Activated T-helper 1 cell treated with anti-CD3 and anti-CD28 coated beads, Interleukin-12 subunit alpha, Interleukin-12 subunit beta, Interleukin-2, Interleukin-4 antibody, amounts not matched to agents 30 ng/mL and 10 ng/mL and 1 ng/mL, durations not matched to agents 14 hours and 24 hours and 36 hours (primary cell): ENCODE results near the gene LMBRD2. TPM values are rescaled to one million over a fixed set of nuclear protein-coding genes. Genes with fewer than 3 reads are reported as not detected.
A peak's percentile ranks its signal among the peaks of the same experiment; 100 is the strongest.
"Not testable (repeated sequence)": the region's sequence is repeated elsewhere in the genome, so short reads cannot be mapped to it uniquely, and the experiment has no call there.

Experiments
- DNase-seq: peaks from one replicate; pipeline ENCODE4 v3.0.0; 2021; ENCODE audit warnings: low spot score
- H3K27ac Mint-ChIP-seq: one replicate; pipeline ENCODE4 v1.8.0; 2021; ENCODE audit warnings: mild to moderate bottlenecking, mixed read lengths
- H3K27me3 Mint-ChIP-seq: one replicate; pipeline ENCODE4 v1.8.0; 2022; ENCODE audit warnings: mild to moderate bottlenecking, moderate library complexity, mixed read lengths; ENCODE audit not compliant: insufficient read depth
- H3K36me3 Mint-ChIP-seq: one replicate; pipeline ENCODE4 v1.8.0; 2021; ENCODE audit warnings: low read depth, mixed read lengths
- H3K4me1 Mint-ChIP-seq: one replicate; pipeline ENCODE4 v1.8.0; 2021; ENCODE audit warnings: low read depth, mixed read lengths
- H3K4me3 Mint-ChIP-seq: one replicate; pipeline ENCODE4 v1.8.0; 2021; ENCODE audit warnings: mild to moderate bottlenecking, moderate library complexity, mixed read lengths
- H3K9me3 Mint-ChIP-seq: one replicate; pipeline ENCODE4 v1.8.0; 2021; ENCODE audit warnings: mixed read lengths
- intact Hi-C: fragments of 100-400 bp; cut with micrococcal nuclease; formaldehyde crosslinking; loops from one replicate; pipeline ENCODE4 v1.15.1; 2024
- total RNA-seq: library from RNA; stranded (reverse); gene quantifications from 2 replicates; pipeline ENCODE4 v1.2.3, GENCODE V29; 2022

Gene LMBRD2
- 8.9 and 12.3 TPM in 2 replicates for total RNA-seq

- peaks cover 32% of the 10 kb centered on the region for H3K36me3 Mint-ChIP-seq
- peak within 1 kb of the TSS; percentile 97 for H3K4me3 Mint-ChIP-seq
- peak; percentile 97 for DNase-seq
- peaks cover 59% of the 10 kb centered on the region for H3K4me1 Mint-ChIP-seq
- no peaks in the 10 kb centered on the region for H3K27me3 Mint-ChIP-seq
- intact Hi-C loops = loop anchor here (1.0 to 5.0 kb wide), 7 partner anchors 72 to 1571 kb away; partner anchors contain the start of genes DNAJC21, NIPBL and NUP155
- no peaks in the 10 kb centered on the region for H3K9me3 Mint-ChIP-seq
- H3K27ac Mint-ChIP-seq = peak within 1 kb of the TSS; percentile 79
Observed at GRCh38 chr5:36151434-36152323, at the start of gene LMBRD2, which contains the start of gene SKP2. Gene LMBRD2, minus strand, starts transcription at chr5:36151887. Its CDS starts 8,538 bp downstream, at chr5:36143349. Gene SKP2, plus strand, starts transcription at chr5:36152111. Its CDS starts 152 bp downstream, at chr5:36152263.

GRCh38 chr5:36200513-36200912, 48.8 kb upstream of the LMBRD2 start:
- intact Hi-C loops = no loop called here
- no peak for DNase-seq
- no peak overlapping the region for H3K4me3 Mint-ChIP-seq
- H3K4me1 Mint-ChIP-seq = no peaks in the 10 kb centered on the region
- no peaks in the 10 kb centered on the region for H3K27me3 Mint-ChIP-seq
- H3K9me3 Mint-ChIP-seq = no peaks in the 10 kb centered on the region
- H3K27ac Mint-ChIP-seq = no peak overlapping the region
- peaks cover 20% of the 10 kb centered on the region for H3K36me3 Mint-ChIP-seq

GRCh38 chr5:36199620-36200019, 47.9 kb upstream of the LMBRD2 start:
- Mint-ChIP-seq H3K4me3 (no peak overlapping the region), H3K36me3 (peaks cover 18% of the 10 kb centered on the region), H3K27me3 (no peaks in the 10 kb centered on the region), H3K27ac (no peak overlapping the region), H3K4me1 (no peaks in the 10 kb centered on the region), H3K9me3 (no peaks in the 10 kb centered on the region)
- intact Hi-C loops = no loop called here
- DNase-seq = no peak

- DNase-seq, H3K4me1 Mint-ChIP-seq, H3K27ac Mint-ChIP-seq, H3K27me3 Mint-ChIP-seq, intact Hi-C loops, H3K9me3 Mint-ChIP-seq, H3K4me3 Mint-ChIP-seq: not testable (repeated sequence)
- H3K36me3 Mint-ChIP-seq = peaks cover 18% of the 10 kb centered on the region
Observed at GRCh38 chr5:36198783-36199182, 47.1 kb upstream of the LMBRD2 start.

GRCh38 chr5:36198281-36198680, 46.6 kb upstream of the LMBRD2 start:
- Mint-ChIP-seq H3K9me3 (no peaks in the 10 kb centered on the region), H3K4me1 (no peaks in the 10 kb centered on the region), H3K27me3 (no peaks in the 10 kb centered on the region), H3K36me3 (peaks cover 18% of the 10 kb centered on the region), H3K27ac (no peak overlapping the region), H3K4me3 (no peak overlapping the region)
- intact Hi-C loops = no loop called here
- no peak for DNase-seq

- Mint-ChIP-seq H3K27me3 (no peaks in the 10 kb centered on the region), H3K4me1 (no peaks in the 10 kb centered on the region), H3K27ac (no peak overlapping the region), H3K9me3 (no peaks in the 10 kb centered on the region), H3K36me3 (peaks cover 29% of the 10 kb centered on the region), H3K4me3 (no peak overlapping the region)
- DNase-seq = no peak
- intact Hi-C loops = no loop called here
Observed at GRCh38 chr5:36193746-36194145, 42.1 kb upstream of the LMBRD2 start.

- H3K27ac Mint-ChIP-seq, H3K27me3 Mint-ChIP-seq, DNase-seq, H3K4me1 Mint-ChIP-seq, H3K9me3 Mint-ChIP-seq, intact Hi-C loops, H3K4me3 Mint-ChIP-seq: not testable (repeated sequence)
- peaks cover 63% of the 10 kb centered on the region for H3K36me3 Mint-ChIP-seq
Observed at GRCh38 chr5:36184408-36184807, 32.7 kb upstream of the LMBRD2 start.

GRCh38 chr5:36181774-36182173, 30.1 kb upstream of the LMBRD2 start:
- Mint-ChIP-seq H3K4me1 (no peaks in the 10 kb centered on the region), H3K27ac (no peak overlapping the region), H3K4me3 (no peak overlapping the region), H3K27me3 (no peaks in the 10 kb centered on the region), H3K9me3 (no peaks in the 10 kb centered on the region), H3K36me3 (peaks cover 58% of the 10 kb centered on the region)
- intact Hi-C loops = no loop called here
- DNase-seq = no peak

GRCh38 chr5:36180556-36181350, 29.1 kb upstream of the LMBRD2 start:
- intact Hi-C loops = no loop called here
- Mint-ChIP-seq H3K4me3 (no peak overlapping the region), H3K4me1 (no peaks in the 10 kb centered on the region), H3K27me3 (no peaks in the 10 kb centered on the region), H3K36me3 (peaks cover 57% of the 10 kb centered on the region), H3K9me3 (no peaks in the 10 kb centered on the region), H3K27ac (no peak overlapping the region)
- DNase-seq = no peak

DNA sequence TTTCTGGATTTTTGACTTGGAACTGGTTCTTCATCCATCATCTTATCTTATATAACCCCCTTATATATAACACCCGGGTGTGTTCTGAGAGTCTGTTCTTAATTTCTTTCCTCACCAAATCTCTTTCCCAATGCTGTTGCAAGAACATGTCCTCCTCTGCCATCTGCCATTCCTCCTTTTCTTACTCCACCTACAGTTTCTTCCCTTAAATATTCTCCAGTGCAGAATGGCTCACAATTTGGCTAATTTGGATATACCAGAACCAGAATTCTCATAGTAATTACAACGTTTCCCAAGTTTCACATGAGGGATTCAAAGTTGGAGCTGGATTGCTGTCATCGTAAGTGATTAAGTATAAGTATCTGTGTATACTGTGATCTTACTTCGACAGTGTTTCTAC, 28.3 kb upstream of the LMBRD2 start:
- Mint-ChIP-seq H3K4me1 (no peaks in the 10 kb centered on the region), H3K36me3 (peaks cover 56% of the 10 kb centered on the region), H3K9me3 (no peaks in the 10 kb centered on the region), H3K27me3 (no peaks in the 10 kb centered on the region), H3K4me3 (no peak overlapping the region), H3K27ac (no peak overlapping the region)
- no peak for DNase-seq
- intact Hi-C loops = no loop called here

- intact Hi-C loops = no loop called here
- no peak overlapping the region for H3K4me3 Mint-ChIP-seq
- H3K36me3 Mint-ChIP-seq = peaks cover 62% of the 10 kb centered on the region
- no peak overlapping the region for H3K27ac Mint-ChIP-seq
- no peak for DNase-seq
- no peaks in the 10 kb centered on the region for H3K4me1 Mint-ChIP-seq
- H3K9me3 Mint-ChIP-seq = no peaks in the 10 kb centered on the region
- H3K27me3 Mint-ChIP-seq = no peaks in the 10 kb centered on the region
Observed at GRCh38 chr5:36178524-36178890, 26.8 kb upstream of the LMBRD2 start.

- intact Hi-C loops = no loop called here
- Mint-ChIP-seq H3K4me3 (no peak overlapping the region), H3K36me3 (peaks cover 66% of the 10 kb centered on the region), H3K9me3 (no peaks in the 10 kb centered on the region), H3K27ac (no peak overlapping the region), H3K4me1 (no peaks in the 10 kb centered on the region), H3K27me3 (no peaks in the 10 kb centered on the region)
- DNase-seq = no peak
Observed at GRCh38 chr5:36177715-36178523, 26.2 kb upstream of the LMBRD2 start.
